ENCODE measurements around the gene C1QA. TPM values are rescaled to one million over a fixed set of nuclear protein-coding genes. Genes with fewer than 3 reads are reported as not detected.

C1QA gene
- total RNA-seq, 2 experiments from 2014 or later, result not detected

Other genes starting within 250 kb of the C1QA start
- gene ZBTB40, start 184.8 kb upstream of the C1QA start, total RNA-seq, result 10 to 100 TPM; 14.8 to 15.8 TPM
- gene EPHA8, start 73.1 kb upstream of the C1QA start, total RNA-seq, result not detected
- gene C1QC, start 7.0 kb downstream of the C1QA start, total RNA-seq, result not detected
- gene C1QB, start 16.6 kb downstream of the C1QA start, total RNA-seq, result not detected
- gene EPHB2, start 74.2 kb downstream of the C1QA start, total RNA-seq, result under 1 TPM in 1 of 2 experiments, not detected in 1; 0.04 TPM

Measured in activated naive CD8-positive, alpha-beta T cell treated with anti-CD3 and anti-CD28 coated beads for 36 hours (primary cell).